ENCODE data around the gene WDR45B. TPM values are rescaled to one million over a fixed set of nuclear protein-coding genes. Genes with fewer than 3 reads are reported as not detected.

Gene WDR45B
- total RNA-seq, 2 experiments from 2014 or later = 42.8 to 43.0 TPM

DNA sequence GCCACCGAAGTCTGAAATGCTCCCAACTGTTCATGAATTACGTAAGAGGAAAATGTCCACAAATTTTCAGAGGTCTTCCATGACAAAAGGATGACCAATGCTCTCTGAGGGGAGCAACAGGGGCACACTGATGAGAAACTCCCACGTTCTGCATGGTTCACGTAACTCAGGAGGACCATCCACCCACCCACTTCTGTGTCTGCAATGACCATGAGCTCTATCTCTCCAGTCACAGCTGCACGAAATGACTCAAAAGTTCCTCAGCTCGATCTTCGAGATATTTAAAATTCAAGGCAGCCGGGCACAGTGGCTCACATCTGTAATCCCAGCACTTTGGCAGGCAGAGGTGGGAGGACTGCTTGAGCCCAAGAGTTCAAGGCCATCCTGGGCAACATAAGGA lies 15.8 kb downstream of the WDR45B start:
- intact Hi-C loops (cut with micrococcal nuclease) = no loop called here
- CTCF ChIA-PET = no interaction called here

DNA sequence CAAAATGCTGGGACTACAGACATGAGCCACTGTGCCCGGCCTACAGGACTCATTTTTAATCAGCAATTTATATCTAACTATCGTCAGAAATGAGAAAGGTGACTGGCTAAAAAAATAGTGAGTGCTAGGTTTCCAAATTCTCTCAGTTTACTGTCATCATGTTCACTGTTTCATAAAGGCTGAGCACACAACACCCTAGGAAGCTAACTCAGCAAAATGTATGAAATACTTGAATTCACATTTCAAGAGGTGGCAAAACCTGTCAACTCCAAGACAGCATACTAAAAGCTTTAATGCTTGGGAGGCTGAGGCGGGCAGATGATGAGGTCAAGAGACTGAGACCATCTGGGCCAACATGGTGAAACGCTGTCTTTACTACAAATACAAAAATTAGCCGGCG lies 16.7 kb downstream of the WDR45B start:
- intact Hi-C loops (cut with micrococcal nuclease) = no loop called here
- Mint-ChIP-seq H3K27ac (no peak overlapping the region), H3K9me3 (peaks cover 1% of the 10 kb centered on the region), H3K36me3 (peaks cover 25% of the 10 kb centered on the region), H3K4me1 (ENCODE audit: low read depth) (peaks cover 16% of the 10 kb centered on the region), H3K27me3 (no peaks in the 10 kb centered on the region), H3K4me3 (no peak overlapping the region)
- DNase-seq = no peak
- ChIA-PET CTCF (no interaction called here), POLR2A (no interaction called here)

More for the DNA sequence above, 15.8 kb downstream of the WDR45B start:
- Mint-ChIP-seq H3K9me3 (peaks cover 10% of the 10 kb centered on the region), H3K27ac (no peak overlapping the region), H3K36me3 (peaks cover 29% of the 10 kb centered on the region), H3K27me3 (no peaks in the 10 kb centered on the region), H3K4me1 (ENCODE audit: low read depth) (peaks cover 25% of the 10 kb centered on the region), H3K4me3 (no peak overlapping the region)
- no peak for DNase-seq
- POLR2A ChIA-PET = no interaction called here

DNA sequence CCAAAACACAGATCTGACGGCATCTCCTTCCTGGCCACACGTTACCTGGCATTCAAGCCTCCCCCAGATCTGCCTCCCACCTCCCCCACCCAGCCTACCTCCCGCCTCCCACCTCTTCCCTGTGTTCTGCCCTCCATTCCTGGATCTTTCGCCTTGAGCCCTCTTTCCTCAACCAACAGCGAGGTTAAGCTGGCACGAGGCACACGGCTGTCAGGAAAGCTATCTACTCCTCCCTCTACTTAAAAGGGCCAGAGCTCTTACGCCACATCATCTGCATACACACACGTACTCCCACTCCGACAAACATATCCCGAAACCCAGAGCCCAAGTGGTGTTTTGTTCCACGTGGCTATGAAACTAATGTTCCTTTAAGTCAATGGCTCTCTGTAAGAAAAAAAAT lies 18.0 kb downstream of the WDR45B start:
- ChIA-PET CTCF (no interaction called here), POLR2A (no interaction called here)
- intact Hi-C loops (cut with micrococcal nuclease) = no loop called here
- peaks cover 29% of the 10 kb centered on the region for H3K36me3 Mint-ChIP-seq
- no peak overlapping the region for H3K27ac Mint-ChIP-seq
- DNase-seq = no peak
- no peaks in the 10 kb centered on the region for H3K27me3 Mint-ChIP-seq
- no peaks in the 10 kb centered on the region for H3K9me3 Mint-ChIP-seq
- H3K4me3 Mint-ChIP-seq = no peak overlapping the region
- H3K4me1 Mint-ChIP-seq (ENCODE audit: low read depth) = peaks cover 14% of the 10 kb centered on the region

DNA sequence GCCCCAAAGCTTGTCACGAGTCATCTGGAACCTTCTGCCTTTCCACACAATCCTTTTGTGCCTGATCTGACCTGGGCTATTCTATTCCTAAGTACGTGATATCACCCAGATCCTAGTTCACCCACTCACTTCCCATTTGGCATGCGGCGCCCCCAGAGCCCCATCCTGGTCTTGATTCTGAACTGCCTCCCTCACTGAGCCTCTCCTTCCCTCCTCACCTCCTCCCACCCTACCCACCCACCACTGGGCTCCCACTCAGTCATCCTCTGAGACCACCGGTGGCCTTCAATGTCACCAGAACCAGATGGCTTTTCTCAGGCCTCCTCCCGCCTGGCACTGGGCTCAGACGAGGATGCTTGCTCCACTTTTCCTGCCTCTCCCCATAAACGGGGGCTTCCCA lies 18.5 kb downstream of the WDR45B start:
- DNase-seq = no peak
- Mint-ChIP-seq H3K27me3 (no peaks in the 10 kb centered on the region), H3K36me3 (peaks cover 29% of the 10 kb centered on the region), H3K27ac (no peak overlapping the region), H3K4me3 (no peak overlapping the region), H3K9me3 (no peaks in the 10 kb centered on the region), H3K4me1 (ENCODE audit: low read depth) (peaks cover 12% of the 10 kb centered on the region)
- ChIA-PET CTCF (no interaction called here), POLR2A (no interaction called here)
- intact Hi-C loops (cut with micrococcal nuclease) = no loop called here

DNA sequence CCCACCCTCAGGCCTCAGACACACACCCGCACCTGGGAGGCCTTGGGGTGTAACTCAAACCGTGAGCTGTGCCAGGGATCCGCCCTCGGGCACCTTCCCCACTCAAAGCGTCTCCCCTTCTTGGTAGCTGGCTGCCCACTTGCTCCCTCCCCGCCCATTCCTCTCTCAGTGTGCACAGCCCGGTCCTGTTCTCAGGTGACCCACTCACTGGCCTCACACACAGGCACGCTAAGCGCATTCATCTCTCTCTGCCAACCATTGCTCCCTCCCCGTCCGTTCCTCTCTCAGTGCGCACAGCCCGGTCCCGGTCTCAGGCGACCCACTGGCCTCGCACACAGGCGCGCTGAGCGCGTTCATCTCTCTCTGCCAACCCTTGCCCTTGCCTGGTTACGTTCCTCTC lies 20.8 kb downstream of the WDR45B start:
- peaks cover 31% of the 10 kb centered on the region for H3K36me3 Mint-ChIP-seq
- no peak overlapping the region for H3K27ac Mint-ChIP-seq
- DNase-seq = no peak
- ChIA-PET POLR2A (no interaction called here), CTCF (no interaction called here)
- intact Hi-C loops (cut with micrococcal nuclease) = no loop called here
- no peaks in the 10 kb centered on the region for H3K27me3 Mint-ChIP-seq
- H3K4me1 Mint-ChIP-seq (ENCODE audit: low read depth) = peaks cover 3% of the 10 kb centered on the region
- no peak overlapping the region for H3K4me3 Mint-ChIP-seq
- no peaks in the 10 kb centered on the region for H3K9me3 Mint-ChIP-seq

DNA sequence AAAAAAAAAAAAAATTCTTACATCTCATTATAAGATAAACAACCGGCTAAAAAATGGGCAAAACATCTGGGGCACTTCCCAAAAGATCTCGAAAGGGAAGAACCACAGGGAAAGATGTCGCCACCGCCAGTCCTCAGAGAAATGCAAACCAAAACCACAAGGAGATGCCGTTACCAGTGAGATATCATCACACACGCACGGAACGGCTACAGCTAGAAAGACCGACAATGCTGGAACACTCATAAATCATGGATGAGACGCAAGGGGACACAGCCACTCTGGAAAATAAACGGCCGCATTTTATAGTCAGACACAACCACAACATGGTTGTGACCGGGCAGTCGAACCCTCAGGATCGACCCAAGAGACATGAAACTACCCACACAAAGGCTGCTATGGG lies 24.5 kb downstream of the WDR45B start:
- intact Hi-C loops (cut with micrococcal nuclease) = no loop called here
- Mint-ChIP-seq H3K9me3 (no peaks in the 10 kb centered on the region), H3K4me1 (ENCODE audit: low read depth) (peaks cover 3% of the 10 kb centered on the region), H3K4me3 (no peak overlapping the region), H3K27me3 (no peaks in the 10 kb centered on the region), H3K27ac (no peak overlapping the region), H3K36me3 (peaks cover 39% of the 10 kb centered on the region)
- POLR2A ChIA-PET = no interaction called here
- CTCF ChIA-PET = no interaction called here
- DNase-seq = no peak

DNA sequence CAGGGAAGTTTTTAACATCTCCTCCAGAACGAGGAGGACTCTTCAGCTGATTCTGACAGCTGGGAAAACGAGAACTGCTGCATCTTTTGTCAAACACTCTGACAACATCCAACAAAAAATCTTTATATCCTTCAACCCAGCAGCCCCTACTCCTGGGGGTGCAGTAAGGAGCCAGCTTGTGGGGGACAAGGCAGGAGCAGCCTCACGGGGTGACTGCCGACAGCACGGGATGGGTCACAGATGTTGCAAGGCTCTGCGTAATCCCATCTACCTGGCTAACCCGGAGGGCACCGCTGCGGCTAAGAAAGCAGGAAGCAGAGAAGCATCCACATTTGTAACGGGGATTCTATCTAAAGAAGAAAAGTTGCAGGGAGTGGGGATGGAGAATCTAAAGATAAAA lies 28.6 kb downstream of the WDR45B start:
- H3K27ac Mint-ChIP-seq = no peak overlapping the region
- no peaks in the 10 kb centered on the region for H3K27me3 Mint-ChIP-seq
- intact Hi-C loops (cut with micrococcal nuclease) = no loop called here
- no peak for DNase-seq
- no peak overlapping the region for H3K4me3 Mint-ChIP-seq
- H3K4me1 Mint-ChIP-seq (ENCODE audit: low read depth) = no peaks in the 10 kb centered on the region
- peaks cover 43% of the 10 kb centered on the region for H3K36me3 Mint-ChIP-seq
- H3K9me3 Mint-ChIP-seq = no peaks in the 10 kb centered on the region
- ChIA-PET CTCF (no interaction called here), POLR2A (no interaction called here)

DNA sequence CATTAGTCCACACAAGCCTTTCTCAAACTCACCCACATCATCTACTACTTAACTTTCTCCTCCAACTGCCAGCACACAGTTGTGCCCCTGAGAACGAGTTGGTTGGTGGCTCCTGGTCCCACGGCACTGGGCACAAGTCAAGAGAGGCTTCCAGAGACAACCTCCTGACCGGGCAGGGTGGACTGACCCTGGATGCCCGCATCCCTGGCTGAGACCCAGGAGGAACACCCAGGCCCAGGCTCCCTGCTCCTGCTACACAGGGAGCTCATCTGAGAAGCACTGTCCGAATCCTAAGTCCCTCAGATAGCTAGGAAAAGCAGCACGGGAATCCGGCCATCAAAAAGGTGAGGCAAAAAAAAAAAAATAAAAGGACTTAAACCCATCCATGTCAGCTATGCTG lies 29.0 kb downstream of the WDR45B start:
- no peak overlapping the region for H3K27ac Mint-ChIP-seq
- H3K9me3 Mint-ChIP-seq = no peaks in the 10 kb centered on the region
- POLR2A ChIA-PET = no interaction called here
- no peak for DNase-seq
- no peaks in the 10 kb centered on the region for H3K4me1 Mint-ChIP-seq (ENCODE audit: low read depth)
- intact Hi-C loops (cut with micrococcal nuclease) = no loop called here
- CTCF ChIA-PET = no interaction called here
- no peaks in the 10 kb centered on the region for H3K27me3 Mint-ChIP-seq
- H3K4me3 Mint-ChIP-seq = no peak overlapping the region
- H3K36me3 Mint-ChIP-seq = peaks cover 46% of the 10 kb centered on the region

DNA sequence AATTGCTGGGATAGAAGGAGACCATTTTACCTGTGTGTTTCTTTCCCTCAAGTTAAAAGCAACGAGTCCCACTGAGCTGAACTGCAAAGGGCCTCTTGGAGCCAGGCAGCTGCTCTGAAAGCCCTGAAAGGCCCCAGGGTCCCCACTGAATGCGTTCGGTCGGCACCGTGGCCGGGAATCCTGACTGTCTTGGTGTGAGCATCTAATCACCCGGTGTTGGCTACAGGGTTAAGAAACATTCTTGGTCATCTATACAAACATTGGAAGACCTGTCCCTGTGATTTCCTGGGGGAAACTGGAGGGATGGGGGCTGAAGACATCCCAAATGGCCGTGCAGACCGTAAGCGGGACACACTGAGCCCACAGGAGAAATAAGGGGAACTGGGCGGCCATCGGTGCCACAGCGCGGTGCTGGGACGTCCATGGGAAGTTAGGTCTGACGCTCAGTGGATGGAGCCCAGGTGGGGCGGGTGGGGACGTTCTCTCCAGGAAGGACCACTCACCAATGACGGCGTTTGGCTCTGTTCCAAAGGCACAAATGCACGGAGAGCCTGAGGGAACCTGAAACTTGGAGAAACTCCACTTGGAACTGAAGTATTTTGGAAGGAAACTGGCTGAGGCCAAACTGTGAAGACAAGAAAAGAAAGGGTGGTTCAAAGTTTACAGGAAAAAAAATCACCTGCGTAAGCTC lies 32.1 kb downstream of the WDR45B start:
- intact Hi-C loops (cut with micrococcal nuclease) = no loop called here
- DNase-seq = no peak
- ChIA-PET CTCF (no interaction called here), POLR2A (no interaction called here)
- Mint-ChIP-seq H3K9me3 (no peaks in the 10 kb centered on the region), H3K4me1 (ENCODE audit: low read depth) (no peaks in the 10 kb centered on the region), H3K27me3 (no peaks in the 10 kb centered on the region), H3K27ac (no peak overlapping the region), H3K4me3 (no peak overlapping the region), H3K36me3 (peaks cover 38% of the 10 kb centered on the region)

DNA sequence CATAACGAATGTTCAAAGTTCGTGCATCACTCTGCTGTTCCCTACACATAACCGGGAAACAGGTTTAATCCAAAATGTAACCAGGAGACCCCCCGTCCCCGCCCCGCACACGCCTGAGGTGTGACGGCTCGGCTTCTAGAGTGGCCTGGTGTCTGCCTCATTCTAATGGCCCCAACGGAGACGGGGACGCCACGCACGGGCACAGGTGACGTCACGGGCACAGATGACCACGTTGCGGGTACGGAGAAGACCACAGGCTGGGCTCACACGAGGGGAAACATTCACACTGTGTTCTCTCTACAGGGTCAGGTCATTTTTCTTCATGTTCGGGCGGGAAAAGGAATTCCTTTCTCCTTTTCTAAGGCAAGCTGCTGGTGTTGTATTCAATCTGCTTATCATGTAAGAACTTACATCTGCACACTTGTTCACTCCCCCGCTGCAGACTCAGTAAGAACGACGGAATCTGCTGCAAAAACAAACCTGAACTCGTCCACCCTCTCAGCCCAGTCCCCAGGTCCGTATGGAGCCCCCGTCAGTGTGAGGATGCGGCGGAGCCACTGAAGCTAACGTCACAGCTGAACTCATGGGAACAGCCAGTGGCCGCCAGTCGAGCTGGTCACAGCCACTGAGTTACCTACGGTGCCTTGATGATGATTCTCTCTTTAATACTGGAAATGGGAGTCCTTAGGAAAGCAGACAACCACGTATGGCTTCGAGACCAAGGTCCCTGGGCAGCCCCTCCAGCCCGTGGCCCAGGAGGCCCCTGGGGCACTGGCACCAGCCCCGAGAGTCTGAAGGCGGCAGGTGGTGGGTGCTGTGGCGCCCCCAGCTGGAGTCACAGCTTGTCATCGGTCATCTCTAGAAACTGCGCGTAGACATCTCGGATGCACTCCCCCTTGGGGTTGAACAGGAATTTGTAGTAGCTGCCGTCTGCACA lies 32.9 kb downstream of the WDR45B start:
- H3K27me3 Mint-ChIP-seq = no peaks in the 10 kb centered on the region
- no peak overlapping the region for H3K27ac Mint-ChIP-seq
- H3K4me3 Mint-ChIP-seq = no peak overlapping the region
- ChIA-PET POLR2A (no interaction called here), CTCF (no interaction called here)
- no peaks in the 10 kb centered on the region for H3K4me1 Mint-ChIP-seq (ENCODE audit: low read depth)
- no peaks in the 10 kb centered on the region for H3K9me3 Mint-ChIP-seq
- no peak for DNase-seq
- intact Hi-C loops (cut with micrococcal nuclease) = no loop called here
- peaks cover 37% of the 10 kb centered on the region for H3K36me3 Mint-ChIP-seq

DNA sequence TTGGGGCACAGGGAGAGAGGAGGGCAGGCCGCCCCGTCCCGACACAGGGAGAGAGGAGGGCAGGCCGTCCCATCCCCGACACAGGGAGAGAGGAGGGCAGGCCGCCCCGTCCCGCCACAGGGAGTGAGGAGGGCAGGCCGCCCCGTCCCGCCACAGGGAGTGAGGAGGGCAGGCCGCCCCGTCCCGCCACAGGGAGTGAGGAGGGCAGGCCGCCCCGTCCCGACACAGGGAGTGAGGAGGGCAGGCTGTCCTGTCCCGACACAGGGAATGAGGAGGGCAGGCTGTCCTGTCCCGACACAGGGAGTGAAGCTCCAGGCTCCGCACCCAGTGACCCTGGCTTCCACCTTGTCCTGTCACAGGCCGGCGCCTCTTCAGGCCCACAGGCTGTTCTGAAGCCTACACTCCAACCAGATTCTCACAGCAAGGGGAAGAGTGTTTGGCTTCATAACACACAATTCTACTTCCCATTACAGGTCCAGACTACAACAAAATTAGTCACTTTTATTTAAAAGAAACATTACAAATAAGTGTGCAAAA lies 34.1 kb downstream of the WDR45B start:
- intact Hi-C loops (cut with micrococcal nuclease) = no loop called here
- Mint-ChIP-seq H3K9me3 (no peaks in the 10 kb centered on the region), H3K4me1 (ENCODE audit: low read depth) (no peaks in the 10 kb centered on the region), H3K4me3 (no peak overlapping the region), H3K36me3 (peaks cover 33% of the 10 kb centered on the region), H3K27ac (no peak overlapping the region), H3K27me3 (no peaks in the 10 kb centered on the region)
- ChIA-PET POLR2A (no interaction called here), CTCF (no interaction called here)
- no peak for DNase-seq

DNA sequence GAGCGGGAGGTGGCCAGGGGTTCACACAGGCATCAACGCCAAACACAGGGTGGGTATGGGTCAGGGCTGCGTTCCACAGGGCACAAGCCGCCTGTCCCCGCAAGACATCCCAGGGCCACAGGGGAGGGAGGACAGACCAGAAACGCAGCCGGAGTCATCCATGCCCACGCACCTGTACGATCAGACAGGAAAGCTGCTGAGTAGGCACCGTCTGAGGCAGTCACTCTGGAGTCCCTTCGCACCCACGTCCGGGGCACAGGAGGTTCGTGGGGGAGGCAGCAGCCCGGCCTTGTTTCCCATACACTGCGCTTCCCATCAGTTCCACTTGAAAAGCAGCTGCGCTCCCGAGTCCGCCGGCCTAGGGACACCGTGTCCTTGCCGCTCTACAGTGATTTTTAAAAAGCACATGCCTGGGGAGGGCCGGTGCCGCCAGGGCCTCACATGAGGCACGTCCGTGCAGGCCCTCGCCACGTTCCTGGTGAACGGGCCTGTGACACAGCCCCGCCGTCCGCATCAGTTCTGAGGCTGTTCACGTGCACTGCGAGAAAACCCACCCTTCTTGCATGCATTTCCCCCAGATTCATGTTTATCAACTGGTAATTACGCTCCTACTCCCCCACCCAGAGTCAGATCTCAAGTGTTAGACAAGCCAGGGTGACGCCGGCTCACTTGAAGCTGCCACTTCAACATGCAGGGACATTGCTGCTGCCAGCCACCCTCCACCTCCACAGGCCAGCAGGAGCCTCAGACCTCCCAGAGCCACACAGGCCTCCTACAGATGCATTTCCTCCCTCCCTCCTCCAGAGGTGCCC lies 34.8 kb downstream of the WDR45B start:
- Mint-ChIP-seq H3K27ac (no peak overlapping the region), H3K4me3 (no peak overlapping the region), H3K36me3 (peaks cover 26% of the 10 kb centered on the region), H3K4me1 (ENCODE audit: low read depth) (no peaks in the 10 kb centered on the region), H3K27me3 (no peaks in the 10 kb centered on the region), H3K9me3 (no peaks in the 10 kb centered on the region)
- no peak for DNase-seq
- POLR2A ChIA-PET = no interaction called here
- CTCF ChIA-PET = no interaction called here
- intact Hi-C loops (cut with micrococcal nuclease) = no loop called here

All from activated CD4-positive, alpha-beta memory T cell treated with anti-CD3 and anti-CD28 coated beads for 36 hours (primary cell).